Heart right ventricle (tissue), 16 donors: ENCODE results near the gene SLC38A3. TPM values are rescaled to one million over a fixed set of nuclear protein-coding genes. Genes with fewer than 3 reads are reported as not detected.
"Not testable (repeated sequence)": the region's sequence is repeated elsewhere in the genome, so short reads cannot be mapped to it uniquely, and the experiment has no call there.

Experiments
- ATAC-seq, 8 donors: fragments of 200-7000 bp; cut with Tn5 transposase; one replicate each; pipeline ENCODE4 v1.9.1; 2020; ENCODE audit warnings: mild to moderate bottlenecking in 8 of 8, moderate library complexity in 8 of 8, moderate number of reproducible peaks in 1 of 8
- DNase-seq, 2 donors: peaks; one replicate each; pipeline ENCODE4 v3.0.0-alpha.2; 2020
- H3K27ac ChIP-seq, 10 donors: fragments of 200-600 bp; sonication (generic) in 2 of 10; one replicate each; pipeline versions ENCODE4 v1.5.0 to v1.8.0; 2020 to 2022; ENCODE audit warnings: mild to moderate bottlenecking in 3 of 10
- H3K27me3 ChIP-seq, 7 donors: fragments of 200-600 bp; one replicate each; pipeline ENCODE4 v1.8.0; 2021 to 2022; ENCODE audit warnings: mild to moderate bottlenecking in 2 of 7
- H3K36me3 ChIP-seq, 9 donors: fragments of 200-600 bp; sonication (generic) in 1 of 9; one replicate each; pipeline versions ENCODE4 v1.5.0 to v1.8.0; 2020 to 2022; ENCODE audit warnings: mild to moderate bottlenecking in 2 of 9
- H3K4me1 ChIP-seq, 9 donors: fragments of 200-600 bp; sonication (generic) in 1 of 9; one replicate each; pipeline versions ENCODE4 v1.5.0 to v1.8.0; 2020 to 2022; ENCODE audit warnings: mild to moderate bottlenecking in 4 of 9
- H3K4me3 ChIP-seq, 10 donors: fragments of 200-600 bp; sonication (generic) in 2 of 10; one replicate each; pipeline versions ENCODE4 v1.5.0 to v1.8.0; 2020 to 2022; ENCODE audit warnings: mild to moderate bottlenecking in 7 of 10, moderate library complexity in 2 of 10
- H3K9me3 ChIP-seq, 11 donors: fragments of 200-600 bp in 10 of 11; sonication (generic) in 2 of 11; one replicate each; pipeline versions ENCODE4 v1.5.0 to v1.8.0; 2013 to 2022; ENCODE audit warnings: mild to moderate bottlenecking in 2 of 11, control low read depth in 1 of 11, moderate library complexity in 1 of 11
- CTCF ChIP-seq, 9 donors: fragments of 200-600 bp; sonication (generic) in 2 of 9; IDR thresholded peaks; one replicate each; pipeline versions ENCODE4 v1.5.0 to v1.8.0; 2021 to 2022; ENCODE audit warnings: antibody characterized with exemption in 9 of 9, mild to moderate bottlenecking in 5 of 9, moderate library complexity in 1 of 9
- WGBS, 2 donors: extraction: QIAGEN DNeasy Blood & Tissue Kit; methylation state at CpG; one replicate each; pipeline ENCODE4 v1.1.7; 2013; ENCODE audit warnings: inconsistent platforms in 1 of 2; 5-methylcytosine and 5-hydroxymethylcytosine counted together
- intact Hi-C, 10 donors: fragments of 100-400 bp; cut with DNase I; formaldehyde crosslinking; loops; one replicate each; pipeline versions ENCODE4 v1.11.1 to v1.14.2; 2022
- polyA plus RNA-seq, 2 donors: library from polyadenylated mRNA; stranded (reverse); fragments of 200-250 nt; gene quantifications; one replicate each; pipeline ENCODE4 v1.2.3, GENCODE V29; 2013
- total RNA-seq, 10 donors: library from RNA; stranded (reverse); fragmentation: NEBNext Ultra II Directional in 3 of 10; extraction: Animal tissue kit (Norgen Biotek cat#: 25700) in 3 of 10; gene quantifications; one replicate each; pipeline versions ENCODE4 v1.2.1 to v1.2.4, GENCODE V29; 2021 to 2023
- donor health status: Arrhythmogenic right ventricular cardiomyopathy.
- donor health status: ischemic (EF 13 %, LVEDD 7.1; RV severe dilation, severe dysfunction).
- donor health status: healthy with polysubstance abuse.
- donor health status: DM: no; HTN: yes; CAD: no.
- donor health status: DM: no; HTN: no; CAD: no.
- donor health status: ischemic (EF 25% LVEDD 6.9; RV normal size, moderate dysfunction).
- donor health status: ischemic (EF 25% LVEDD 5.7; RV mildly dilated, moderate dysfunction).
- donor health status: healthy.
- donor health status: DM: yes; HTN: yes; CAD: no.
- donor health status: Ischemic cardiomyopathy.
- donor health status: ischemic (EF 35%, LVEDD 5.7; RV mildly dilated, moderate dysfunction).
- donor health status: nonischemic (EF 11% LVEDD 7.7; RV severe dilation, severe dysfunction).
- donor health status: DM: yes; HTN: yes; CAD: no.
- donor health status: PGD.
- donor health status: ischemic (EF 29% LVEDD 5.4; RV normal size, mild dysfunction).
- donor health status: nonischemic (EF 23%, LVEDD 6.1; RV moderate dilation, normal function).

SLC38A3 gene
- total and polyA plus RNA-seq, 12 donors: 1.4 to 16.4 (median 11.2) TPM

GRCh38 chr3:50210176-50210509 lies 5.1 kb downstream of the SLC38A3 start:
- 87 to 89% methylated on average over 5 of the region's 5 CpGs for WGBS, 2 donors

GRCh38 chr3:50210510-50211367 lies 5.7 kb downstream of the SLC38A3 start:
- no peaks in the 10 kb centered on the region for H3K36me3 ChIP-seq
- 86 to 94% methylated on average over 13 of the region's 13 CpGs for WGBS, 2 donors
- H3K4me1 ChIP-seq: peaks cover 0 to 14% (median 5%) of the 10 kb centered on the region in 9 donors
- intact Hi-C loops: no loop called here
- ATAC-seq: no peak
- no peaks in the 10 kb centered on the region for H3K9me3 ChIP-seq
- H3K27ac ChIP-seq: no peak overlapping the region
- TF ChIP-seq CTCF (IDR thresholded peaks at IDR 0.05): no peak
- no peak overlapping the region for H3K4me3 ChIP-seq
- H3K27me3 ChIP-seq: peaks cover 0 to 19% (median 4%) of the 10 kb centered on the region in 7 donors
- no peak for DNase-seq

More at GRCh38 chr3:50210176-50210509, 5.1 kb downstream of the SLC38A3 start:
- TF ChIP-seq CTCF (IDR thresholded peaks at IDR 0.05): no peak
- no peak overlapping the region for H3K27ac ChIP-seq
- peaks cover 0 to 20% (median 11%) of the 10 kb centered on the region in 9 donors for H3K4me1 ChIP-seq
- no peak overlapping the region for H3K4me3 ChIP-seq
- H3K9me3 ChIP-seq: no peaks in the 10 kb centered on the region
- H3K27me3 ChIP-seq: peaks cover 0 to 25% (median 10%) of the 10 kb centered on the region in 7 donors
- no peaks in the 10 kb centered on the region for H3K36me3 ChIP-seq
- DNase-seq (no peak), ATAC-seq (no peak)
- intact Hi-C loops: no loop called here

GRCh38 chr3:50211368-50211717 lies 6.3 kb downstream of the SLC38A3 start:
- H3K36me3 ChIP-seq, intact Hi-C loops, DNase-seq, H3K27ac ChIP-seq, ATAC-seq, H3K4me1 ChIP-seq, H3K4me3 ChIP-seq, H3K9me3 ChIP-seq: not testable (repeated sequence)
- peaks cover 0 to 13% (median 0%) of the 10 kb centered on the region in 7 donors for H3K27me3 ChIP-seq
- 93 to 94% methylated on average over 5 of the region's 5 CpGs for WGBS, 2 donors

GRCh38 chr3:50211930-50212329 lies 6.9 kb downstream of the SLC38A3 start:
- Histone ChIP-seq H3K9me3 (no peaks in the 10 kb centered on the region), H3K36me3 (no peaks in the 10 kb centered on the region), H3K27me3 (peaks cover 0 to 7% (median 0%) of the 10 kb centered on the region in 7 donors), H3K27ac (no peak overlapping the region), H3K4me3 (no peak overlapping the region), H3K4me1 (peaks cover 0 to 5% (median 0%) of the 10 kb centered on the region in 9 donors)
- ATAC-seq (no peak), DNase-seq (no peak)
- 86 to 95% methylated on average over 2 of the region's 2 CpGs for WGBS, 2 donors
- intact Hi-C loops: no loop called here
- no peak for TF ChIP-seq CTCF (IDR thresholded peaks at IDR 0.05)

- no peak for ATAC-seq
- 93 to 94% methylated on average over 4 of the region's 4 CpGs for WGBS, 2 donors
- Histone ChIP-seq H3K27ac (no peak overlapping the region), H3K36me3 (no peaks in the 10 kb centered on the region), H3K9me3 (no peaks in the 10 kb centered on the region), H3K27me3 (peaks cover 0 to 1% (median 0%) of the 10 kb centered on the region in 7 donors), H3K4me3 (no peak overlapping the region), H3K4me1 (peaks cover 0 to 5% (median 0%) of the 10 kb centered on the region in 9 donors)
- no peak for DNase-seq
- no peak for TF ChIP-seq CTCF (IDR thresholded peaks at IDR 0.05)
- intact Hi-C loops: no loop called here
These were observed 7.4 kb downstream of the SLC38A3 start for GRCh38 chr3:50212502-50212901.
